Measurements from ENCODE around the gene ACOT7. TPM values are rescaled to one million over a fixed set of nuclear protein-coding genes. Genes with fewer than 3 reads are reported as not detected.

The ACOT7 gene
- total and polyA plus RNA-seq, 2 of the 13 experiments (the other 11 are each of a cell fraction or from before 2014, with no cell fraction given) = 33.0 to 55.8 TPM

DNA sequence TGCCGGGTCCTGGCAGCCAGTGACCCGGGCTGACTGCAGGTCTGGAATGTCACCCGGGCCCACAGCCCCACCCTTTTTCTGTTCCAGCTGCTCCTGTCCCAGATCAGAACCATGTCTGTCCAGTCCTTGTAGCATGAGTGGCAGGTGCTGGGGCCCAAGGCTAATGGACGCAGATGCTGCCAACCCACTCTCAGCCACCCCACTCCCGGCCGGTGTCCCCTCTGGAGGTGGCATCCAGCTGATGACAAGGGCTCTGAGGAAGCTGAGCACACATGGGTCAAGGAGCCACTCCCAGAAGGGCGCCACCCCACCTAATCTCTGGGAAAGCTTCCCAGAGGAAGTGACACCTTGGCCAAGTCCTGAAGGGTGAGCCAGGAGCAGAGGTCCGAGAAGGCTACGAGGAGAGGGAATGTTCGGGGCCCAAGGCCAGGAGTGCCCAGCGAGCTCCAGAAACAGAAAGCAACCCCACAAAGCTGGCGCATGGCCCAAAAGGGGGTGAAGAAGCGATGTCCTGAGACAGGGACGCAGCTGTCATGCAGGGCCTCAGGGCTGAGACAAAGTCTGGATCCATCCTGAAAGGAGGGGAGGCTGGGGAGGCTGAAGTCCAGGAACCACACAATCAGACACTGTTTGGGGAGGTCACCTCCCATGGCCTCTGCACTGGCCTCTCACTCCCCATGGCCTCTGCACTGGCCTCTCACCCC is 39.5 kb downstream of the ACOT7 start (continued):
- TF ChIP-seq, protein P1, sequence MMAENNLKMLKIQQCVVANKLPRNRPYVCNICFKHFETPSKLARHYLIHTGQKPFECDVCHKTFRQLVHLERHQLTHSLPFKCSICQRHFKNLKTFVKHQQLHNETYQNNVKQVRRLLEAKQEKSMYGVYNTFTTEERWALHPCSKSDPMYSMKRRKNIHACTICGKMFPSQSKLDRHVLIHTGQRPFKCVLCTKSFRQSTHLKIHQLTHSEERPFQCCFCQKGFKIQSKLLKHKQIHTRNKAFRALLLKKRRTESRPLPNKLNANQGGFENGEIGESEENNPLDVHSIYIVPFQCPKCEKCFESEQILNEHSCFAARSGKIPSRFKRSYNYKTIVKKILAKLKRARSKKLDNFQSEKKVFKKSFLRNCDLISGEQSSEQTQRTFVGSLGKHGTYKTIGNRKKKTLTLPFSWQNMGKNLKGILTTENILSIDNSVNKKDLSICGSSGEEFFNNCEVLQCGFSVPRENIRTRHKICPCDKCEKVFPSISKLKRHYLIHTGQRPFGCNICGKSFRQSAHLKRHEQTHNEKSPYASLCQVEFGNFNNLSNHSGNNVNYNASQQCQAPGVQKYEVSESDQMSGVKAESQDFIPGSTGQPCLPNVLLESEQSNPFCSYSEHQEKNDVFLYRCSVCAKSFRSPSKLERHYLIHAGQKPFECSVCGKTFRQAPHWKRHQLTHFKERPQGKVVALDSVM (CRISPR knock-in tag; IDR thresholded peaks at IDR 0.05) = peak; percentile 100
- no peak for TF ChIP-seq AHR (CRISPR knock-in tag; IDR thresholded peaks at IDR 0.05)
- TF ChIP-seq HNF4A (CRISPR knock-in tag; IDR thresholded peaks at IDR 0.05) = peak; percentile 74
- no peak for TF ChIP-seq ZNF24 (IDR thresholded peaks at IDR 0.05)
- no peak for TF ChIP-seq ZNF607 (CRISPR knock-in tag; IDR thresholded peaks at IDR 0.05; ENCODE audit: borderline replicate concordance)
- TF ChIP-seq SAP130 (CRISPR knock-in tag; IDR thresholded peaks at IDR 0.05; ENCODE audit: low read depth) = peak; percentile 47
- TF ChIP-seq MIXL1 (CRISPR knock-in tag; IDR thresholded peaks at IDR 0.05) = no peak
- TF ChIP-seq HDAC1 (CRISPR knock-in tag; IDR thresholded peaks at IDR 0.05) = peak; percentile 53
- TF ChIP-seq ZNF383 (CRISPR knock-in tag; IDR thresholded peaks at IDR 0.05; ENCODE audit: borderline replicate concordance) = 0 out of 2 replicates have a peak, but pooled peaks have one; percentile 65
- no peak for TF ChIP-seq ATAD3A (CRISPR knock-in tag; IDR thresholded peaks at IDR 0.05)
- TF ChIP-seq SP140L (CRISPR knock-in tag; IDR thresholded peaks at IDR 0.05; ENCODE audit: borderline replicate concordance) = no peak
- no peak for TF ChIP-seq ZNF629 (CRISPR knock-in tag; conservative IDR thresholded peaks at IDR 0.05)
- TF ChIP-seq, protein P2, sequence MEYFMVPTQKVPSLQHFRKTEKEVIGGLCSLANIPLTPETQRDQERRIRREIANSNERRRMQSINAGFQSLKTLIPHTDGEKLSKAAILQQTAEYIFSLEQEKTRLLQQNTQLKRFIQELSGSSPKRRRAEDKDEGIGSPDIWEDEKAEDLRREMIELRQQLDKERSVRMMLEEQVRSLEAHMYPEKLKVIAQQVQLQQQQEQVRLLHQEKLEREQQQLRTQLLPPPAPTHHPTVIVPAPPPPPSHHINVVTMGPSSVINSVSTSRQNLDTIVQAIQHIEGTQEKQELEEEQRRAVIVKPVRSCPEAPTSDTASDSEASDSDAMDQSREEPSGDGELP (IDR thresholded peaks at IDR 0.05; ENCODE audit: borderline replicate concordance, low read depth) = peak; percentile 77; the same call in 1 of the 2 replicates
- peak; percentile 51 for TF ChIP-seq TEAD3 (CRISPR knock-in tag; optimal IDR thresholded peaks at IDR 0.05; ENCODE audit: borderline replicate concordance)
- TF ChIP-seq, protein P3, sequence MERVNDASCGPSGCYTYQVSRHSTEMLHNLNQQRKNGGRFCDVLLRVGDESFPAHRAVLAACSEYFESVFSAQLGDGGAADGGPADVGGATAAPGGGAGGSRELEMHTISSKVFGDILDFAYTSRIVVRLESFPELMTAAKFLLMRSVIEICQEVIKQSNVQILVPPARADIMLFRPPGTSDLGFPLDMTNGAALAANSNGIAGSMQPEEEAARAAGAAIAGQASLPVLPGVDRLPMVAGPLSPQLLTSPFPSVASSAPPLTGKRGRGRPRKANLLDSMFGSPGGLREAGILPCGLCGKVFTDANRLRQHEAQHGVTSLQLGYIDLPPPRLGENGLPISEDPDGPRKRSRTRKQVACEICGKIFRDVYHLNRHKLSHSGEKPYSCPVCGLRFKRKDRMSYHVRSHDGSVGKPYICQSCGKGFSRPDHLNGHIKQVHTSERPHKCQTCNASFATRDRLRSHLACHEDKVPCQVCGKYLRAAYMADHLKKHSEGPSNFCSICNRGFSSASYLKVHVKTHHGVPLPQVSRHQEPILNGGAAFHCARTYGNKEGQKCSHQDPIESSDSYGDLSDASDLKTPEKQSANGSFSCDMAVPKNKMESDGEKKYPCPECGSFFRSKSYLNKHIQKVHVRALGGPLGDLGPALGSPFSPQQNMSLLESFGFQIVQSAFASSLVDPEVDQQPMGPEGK (CRISPR knock-in tag; IDR thresholded peaks at IDR 0.05) = peak; percentile 84
- 0 out of 2 replicates have a peak, but pooled peaks have one; percentile 21 for TF ChIP-seq YEATS4 (CRISPR knock-in tag; IDR thresholded peaks at IDR 0.05; ENCODE audit: borderline replicate concordance)
- TF ChIP-seq NFIB (CRISPR knock-in tag; IDR thresholded peaks at IDR 0.05; ENCODE audit: borderline replicate concordance) = no peak

Measured in HepG2 (cell line).